Coronary artery (tissue), 2 donors: ENCODE measurements around the gene AVPR2.
A peak's percentile ranks its signal among the peaks of the same experiment; 100 is the strongest.

Source experiments
- DNase-seq: peaks from one replicate; pipeline ENCODE4 v3.0.0-alpha.2; 2017; ENCODE audit warnings: low spot score
- H3K27ac ChIP-seq, 2 donors: fragments of 200-600 bp; sonication (generic); one replicate each; pipeline ENCODE4 v1.5.1; 2016 to 2019
- H3K4me3 ChIP-seq: fragments of 200-600 bp; sonication (generic); 2 replicates; pipeline ENCODE4 v1.5.1; 2016; ENCODE audit warnings: mild to moderate bottlenecking, moderate library complexity
- TF ChIP-seq, protein P1 (sequence below): fragments of 200-600 bp; sonication (generic); IDR thresholded peaks from one replicate; pipeline ENCODE4 v1.5.1; 2019; ENCODE audit warnings: antibody characterized with exemption

The AVPR2 gene

DNA sequence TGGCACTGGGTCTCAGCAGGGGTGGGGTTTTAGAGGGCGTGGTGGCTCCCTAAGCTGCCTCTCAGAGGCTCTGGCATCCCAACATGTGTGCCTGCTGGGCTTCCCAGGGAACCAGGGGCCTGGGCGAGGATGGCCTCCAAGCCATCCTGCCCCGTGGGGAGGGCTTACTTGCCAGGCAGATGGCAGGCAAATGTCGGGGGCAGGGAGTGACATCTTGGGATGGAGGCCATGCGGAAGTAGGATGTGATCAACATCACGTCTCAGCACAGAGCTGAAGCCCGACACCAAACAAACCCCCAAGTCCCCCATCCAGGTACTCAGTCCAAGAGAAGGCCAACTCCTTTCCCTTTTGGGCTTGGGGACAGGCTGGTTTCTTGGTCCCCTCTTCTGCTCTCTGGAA is 23.2 kb upstream of the AVPR2 start:
- no peak overlapping the region for H3K27ac ChIP-seq
- no peak for DNase-seq
- TF ChIP-seq, protein P1, sequence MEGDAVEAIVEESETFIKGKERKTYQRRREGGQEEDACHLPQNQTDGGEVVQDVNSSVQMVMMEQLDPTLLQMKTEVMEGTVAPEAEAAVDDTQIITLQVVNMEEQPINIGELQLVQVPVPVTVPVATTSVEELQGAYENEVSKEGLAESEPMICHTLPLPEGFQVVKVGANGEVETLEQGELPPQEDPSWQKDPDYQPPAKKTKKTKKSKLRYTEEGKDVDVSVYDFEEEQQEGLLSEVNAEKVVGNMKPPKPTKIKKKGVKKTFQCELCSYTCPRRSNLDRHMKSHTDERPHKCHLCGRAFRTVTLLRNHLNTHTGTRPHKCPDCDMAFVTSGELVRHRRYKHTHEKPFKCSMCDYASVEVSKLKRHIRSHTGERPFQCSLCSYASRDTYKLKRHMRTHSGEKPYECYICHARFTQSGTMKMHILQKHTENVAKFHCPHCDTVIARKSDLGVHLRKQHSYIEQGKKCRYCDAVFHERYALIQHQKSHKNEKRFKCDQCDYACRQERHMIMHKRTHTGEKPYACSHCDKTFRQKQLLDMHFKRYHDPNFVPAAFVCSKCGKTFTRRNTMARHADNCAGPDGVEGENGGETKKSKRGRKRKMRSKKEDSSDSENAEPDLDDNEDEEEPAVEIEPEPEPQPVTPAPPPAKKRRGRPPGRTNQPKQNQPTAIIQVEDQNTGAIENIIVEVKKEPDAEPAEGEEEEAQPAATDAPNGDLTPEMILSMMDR: no peak
- no peak overlapping the region for H3K4me3 ChIP-seq

DNA sequence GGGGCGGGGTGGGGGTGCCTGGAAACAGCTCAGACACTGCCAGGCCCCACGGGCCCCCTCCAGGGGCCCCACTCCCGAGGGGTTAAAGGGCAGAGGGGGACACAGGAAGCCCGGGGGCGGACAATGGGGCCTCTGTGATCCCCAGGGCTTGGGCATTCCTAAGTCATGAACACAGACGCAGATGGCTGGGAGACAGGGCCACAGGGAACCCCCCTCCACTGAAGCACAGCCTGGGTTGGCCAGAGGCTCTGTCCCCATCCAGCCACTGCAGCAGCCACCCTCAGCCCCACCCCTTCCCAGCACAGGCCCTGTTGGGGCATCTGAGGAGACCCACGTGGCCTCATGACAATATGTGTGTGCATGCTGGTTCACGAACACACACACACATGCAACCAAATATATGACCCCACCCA is 22.4 kb upstream of the AVPR2 start:
- no peak for DNase-seq
- TF ChIP-seq, protein P1: no peak
- H3K27ac ChIP-seq: no peak overlapping the region
- H3K4me3 ChIP-seq: no peak overlapping the region

DNA sequence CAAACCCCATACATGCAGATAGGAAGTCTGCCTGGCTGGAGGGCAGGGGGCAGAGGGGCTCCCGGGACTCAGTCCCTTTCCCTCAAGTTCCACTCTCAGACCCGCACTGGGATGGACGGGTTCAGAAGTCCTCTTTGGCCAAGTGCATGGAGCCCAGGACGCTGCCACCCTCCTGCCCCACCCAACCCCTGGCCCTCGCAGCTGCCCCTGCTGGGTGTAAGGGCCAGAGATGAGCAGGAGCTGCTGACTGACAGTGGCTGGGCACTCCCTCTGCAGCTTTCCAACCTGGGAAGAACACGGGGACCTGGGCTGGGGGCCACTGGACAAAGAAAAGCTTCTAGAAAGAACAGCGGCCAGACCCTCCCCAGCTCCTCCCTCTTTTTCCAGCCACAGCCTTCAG is 21.9 kb upstream of the AVPR2 start:
- TF ChIP-seq, protein P1: no peak
- Histone ChIP-seq H3K4me3 (no peak overlapping the region), H3K27ac (no peak overlapping the region)
- DNase-seq: no peak

DNA sequence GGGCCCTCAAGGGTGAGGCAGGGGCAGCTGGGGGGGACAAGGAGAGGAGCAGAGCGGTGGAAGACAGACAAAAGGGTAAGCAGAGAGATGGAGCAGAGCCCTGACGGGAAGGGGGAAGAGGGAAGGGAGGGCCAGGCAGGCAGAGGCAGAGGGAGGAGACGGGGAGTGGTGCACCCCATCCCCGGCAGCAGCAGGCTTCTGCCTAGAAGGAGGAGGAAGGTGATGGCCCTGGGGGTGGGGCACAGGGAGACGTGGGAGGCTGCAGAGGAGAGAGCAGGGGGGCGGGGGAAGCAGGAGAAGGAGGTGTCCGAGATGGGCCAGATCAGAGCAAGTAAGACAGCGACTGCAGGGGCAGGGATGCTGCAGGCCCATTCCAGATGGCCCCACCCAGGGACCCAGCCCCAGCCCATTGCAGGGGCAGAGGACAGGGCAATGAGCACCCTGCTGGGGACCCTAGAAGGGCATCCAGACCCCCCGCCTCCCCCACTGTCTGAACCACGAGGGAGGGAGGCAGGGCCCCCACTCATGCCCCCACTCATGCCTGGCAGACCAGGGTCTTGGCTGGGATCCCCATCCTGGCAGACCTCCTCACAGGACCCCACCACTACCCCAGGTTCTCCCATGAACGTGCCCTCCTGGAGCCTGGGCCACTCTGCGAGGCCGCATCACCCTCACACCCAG is 21.2 kb upstream of the AVPR2 start:
- no peak overlapping the region for H3K27ac ChIP-seq
- TF ChIP-seq, protein P1: no peak
- no peak overlapping the region for H3K4me3 ChIP-seq
- DNase-seq: no peak

DNA sequence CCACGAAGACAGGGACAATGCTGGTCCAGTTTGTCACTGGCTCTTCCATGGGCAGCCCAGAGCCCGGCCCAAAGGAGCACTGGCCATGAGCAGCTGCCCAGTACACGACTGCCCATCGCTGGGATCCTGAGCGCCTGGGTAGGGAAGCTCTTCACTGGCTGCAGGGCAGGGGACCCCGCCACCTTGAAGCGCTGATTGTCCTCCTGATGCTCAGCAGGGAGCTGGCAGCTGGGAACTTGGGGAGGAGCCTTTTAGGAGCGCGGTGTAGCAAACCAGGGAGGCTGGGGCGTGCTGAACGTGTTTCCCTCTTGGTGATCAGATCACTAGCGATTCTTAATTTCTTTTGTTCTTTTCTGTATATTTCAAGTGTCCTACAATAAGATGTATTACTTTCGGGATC is 20.3 kb upstream of the AVPR2 start:
- no peak overlapping the region for H3K27ac ChIP-seq
- TF ChIP-seq, protein P1: no peak
- no peak for DNase-seq
- no peak overlapping the region for H3K4me3 ChIP-seq

DNA sequence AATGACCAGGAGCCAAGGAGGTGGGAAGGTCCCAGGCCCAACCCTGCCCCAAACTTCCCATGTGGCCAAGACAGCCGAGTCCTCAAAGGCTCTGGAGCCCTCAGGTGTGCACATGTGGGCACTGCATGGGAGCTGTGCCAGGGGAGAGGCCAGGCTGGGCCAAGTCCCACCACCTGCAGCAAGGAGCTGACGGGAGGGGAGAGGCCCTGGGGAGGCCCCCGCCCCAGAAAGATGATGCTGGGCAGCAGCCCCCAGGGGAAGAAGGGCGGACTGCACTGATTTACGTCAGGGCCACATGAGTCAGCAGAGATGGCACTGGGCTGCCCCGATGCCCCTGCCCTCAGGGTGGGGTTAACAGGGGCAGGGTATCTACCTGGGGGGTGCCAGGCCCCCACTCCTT is 19.9 kb upstream of the AVPR2 start:
- DNase-seq: no peak
- no peak overlapping the region for H3K27ac ChIP-seq
- H3K4me3 ChIP-seq: no peak overlapping the region
- TF ChIP-seq, protein P1: no peak

DNA sequence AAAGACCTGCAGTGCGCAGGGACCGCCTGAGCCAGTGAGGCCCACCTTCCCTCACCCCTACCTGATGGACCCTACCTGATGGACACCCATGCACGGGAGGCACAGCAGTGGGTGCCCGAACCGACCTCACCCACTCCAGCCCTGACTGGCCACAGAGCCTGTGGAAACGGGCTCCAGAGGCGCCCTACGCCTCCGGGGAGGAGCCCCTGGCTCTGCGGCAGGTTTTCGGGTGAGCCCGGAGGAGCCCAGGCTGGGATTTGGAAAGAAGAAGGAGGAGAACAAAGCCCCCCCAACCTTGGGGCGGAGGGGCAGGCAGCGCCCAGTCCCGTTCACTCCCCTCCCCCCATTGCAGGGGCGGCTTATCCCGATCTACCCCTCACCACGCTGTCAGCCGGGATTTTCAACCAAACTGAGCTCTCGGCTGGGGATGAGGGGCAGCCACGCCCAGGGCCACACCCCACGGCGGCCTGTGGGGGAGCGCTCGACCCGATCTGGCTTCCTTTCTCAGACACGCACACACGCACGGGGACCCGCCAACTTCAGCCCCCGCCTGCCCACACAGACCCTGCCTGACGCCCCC is 19.2 kb upstream of the AVPR2 start:
- Histone ChIP-seq H3K4me3 (peak overlapping the region; percentile 60), H3K27ac (peak overlapping the region in 1 of 2 donors; percentile 6)
- TF ChIP-seq, protein P1: no peak

More for the DNA sequence above, 19.2 kb upstream of the AVPR2 start:
- DNase-seq: no peak
